HCT116 (cell line): ENCODE measurements around the gene DLX4.

Source experiments
- CEBPB ChIP-seq: IDR thresholded peaks from 2 replicates; pipeline ENCODE4 v1.6.1; 2012; ENCODE audit warnings: low read depth
- EGR1 ChIP-seq: IDR thresholded peaks from 2 replicates; pipeline ENCODE4 v1.6.1; 2012; ENCODE audit warnings: low read depth
- EZH2 ChIP-seq: fragments of 200-600 bp; sonication (generic); IDR thresholded peaks from 2 replicates; pipeline ENCODE4 v1.6.1; 2017; ENCODE audit warnings: antibody characterized with exemption, mixed run types
- EZH2phosphoT487 ChIP-seq: fragments of 200-600 bp; IDR thresholded peaks from 2 replicates; pipeline ENCODE4 v1.6.1; 2018; ENCODE audit warnings: antibody characterized with exemption, borderline replicate concordance
- POLR2A ChIP-seq: IDR thresholded peaks from 2 replicates; pipeline ENCODE4 v1.7.0; 2011; ENCODE audit warnings: borderline replicate concordance; ENCODE audit not compliant: insufficient read depth, insufficient read length; ENCODE audit errors: extremely low read depth
- POLR2AphosphoS5 ChIP-seq: IDR thresholded peaks from 2 replicates; pipeline ENCODE4 v1.6.1; 2011; ENCODE audit warnings: mild to moderate bottlenecking, low read depth, low read length, moderate library complexity
- RAD21 ChIP-seq: IDR thresholded peaks from 2 replicates; pipeline ENCODE4 v1.6.1; 2012; ENCODE audit warnings: low read depth, mild to moderate bottlenecking
- REST ChIP-seq: IDR thresholded peaks from 2 replicates; pipeline ENCODE4 v1.6.1; 2012; ENCODE audit warnings: low read depth
- SP1 ChIP-seq: IDR thresholded peaks from 2 replicates; pipeline ENCODE4 v1.6.1; 2012; ENCODE audit warnings: low read depth
- ZBTB33 ChIP-seq: IDR thresholded peaks from 2 replicates; pipeline ENCODE4 v1.6.1; 2011; ENCODE audit warnings: mild to moderate bottlenecking, low read length, moderate library complexity; ENCODE audit not compliant: insufficient replicate concordance; ENCODE audit errors: extremely low read depth
- ZFX ChIP-seq: fragments of 450-650 bp; IDR thresholded peaks from 2 replicates; pipeline ENCODE4 v1.6.1; 2017
- ZNF274 ChIP-seq: fragments of 200-500 bp; sonication (Bioruptor generic); IDR thresholded peaks from 2 replicates; pipeline ENCODE4 v1.6.1; 2014; ENCODE audit warnings: mild to moderate bottlenecking, low read depth, low read length, inconsistent platforms
- TF ChIP-seq, protein P1 (sequence below), 3 experiments: fragments of 200-600 bp in 1 of 3; sonication (generic) in 1 of 3; IDR thresholded peaks in 2 of 3; conservative IDR thresholded peaks in 1 of 3; 2 replicates each; pipeline ENCODE4 v1.5.1; 2012 to 2017; ENCODE audit warnings: low read depth in 2 of 3, low read length in 2 of 3, antibody characterized with exemption in 1 of 3, borderline replicate concordance in 1 of 3, control low read depth in 1 of 3, mild to moderate bottlenecking in 1 of 3, mixed read lengths in 1 of 3, mixed run types in 1 of 3, moderate library complexity in 1 of 3; ENCODE audit not compliant: insufficient read depth in 1 of 3
- TF ChIP-seq, protein P2 (sequence below): IDR thresholded peaks from 2 replicates; pipeline ENCODE4 v1.6.1; 2012

DNA sequence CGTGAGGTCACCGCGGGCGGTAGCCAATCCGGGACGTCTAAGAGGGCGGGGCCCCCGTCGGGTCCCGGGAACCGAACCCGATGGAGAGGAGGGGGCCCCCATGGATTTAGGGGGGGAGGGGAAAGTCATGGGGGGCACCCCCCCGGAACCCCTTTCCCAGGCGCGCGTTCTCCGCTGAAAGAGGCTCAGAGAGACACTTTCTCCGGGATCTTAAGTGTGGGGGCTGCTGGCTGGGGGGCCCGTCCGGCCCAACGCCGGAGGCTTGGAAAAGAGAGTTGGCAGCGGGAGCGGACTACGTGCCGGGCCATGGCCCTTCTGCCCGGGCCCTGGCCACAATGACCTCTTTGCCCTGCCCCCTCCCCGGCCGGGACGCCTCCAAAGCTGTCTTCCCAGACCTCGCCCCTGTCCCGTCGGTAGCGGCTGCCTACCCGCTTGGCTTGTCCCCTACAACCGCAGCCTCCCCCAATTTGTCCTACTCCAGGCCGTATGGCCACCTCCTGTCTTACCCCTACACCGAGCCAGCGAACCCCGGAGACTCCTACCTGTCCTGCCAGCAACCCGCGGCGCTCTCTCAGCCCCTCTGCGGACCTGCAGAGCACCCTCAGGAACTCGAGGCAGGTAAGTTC lies at the start of gene DLX4:
- TF ChIP-seq ZNF274 = no peak
- TF ChIP-seq, protein P1, sequence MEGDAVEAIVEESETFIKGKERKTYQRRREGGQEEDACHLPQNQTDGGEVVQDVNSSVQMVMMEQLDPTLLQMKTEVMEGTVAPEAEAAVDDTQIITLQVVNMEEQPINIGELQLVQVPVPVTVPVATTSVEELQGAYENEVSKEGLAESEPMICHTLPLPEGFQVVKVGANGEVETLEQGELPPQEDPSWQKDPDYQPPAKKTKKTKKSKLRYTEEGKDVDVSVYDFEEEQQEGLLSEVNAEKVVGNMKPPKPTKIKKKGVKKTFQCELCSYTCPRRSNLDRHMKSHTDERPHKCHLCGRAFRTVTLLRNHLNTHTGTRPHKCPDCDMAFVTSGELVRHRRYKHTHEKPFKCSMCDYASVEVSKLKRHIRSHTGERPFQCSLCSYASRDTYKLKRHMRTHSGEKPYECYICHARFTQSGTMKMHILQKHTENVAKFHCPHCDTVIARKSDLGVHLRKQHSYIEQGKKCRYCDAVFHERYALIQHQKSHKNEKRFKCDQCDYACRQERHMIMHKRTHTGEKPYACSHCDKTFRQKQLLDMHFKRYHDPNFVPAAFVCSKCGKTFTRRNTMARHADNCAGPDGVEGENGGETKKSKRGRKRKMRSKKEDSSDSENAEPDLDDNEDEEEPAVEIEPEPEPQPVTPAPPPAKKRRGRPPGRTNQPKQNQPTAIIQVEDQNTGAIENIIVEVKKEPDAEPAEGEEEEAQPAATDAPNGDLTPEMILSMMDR (IDR thresholded peaks at IDR 0.05 in 2 of 3, conservative IDR thresholded peaks at IDR 0.05 in 1 of 3; ENCODE audit: borderline replicate concordance in 1 of 3, insufficient read depth in 1 of 3, low read depth in 2 of 3, low read length in 2 of 3) = no peak
- no peak for TF ChIP-seq POLR2A
- TF ChIP-seq EGR1 = no peak
- TF ChIP-seq, protein P2, sequence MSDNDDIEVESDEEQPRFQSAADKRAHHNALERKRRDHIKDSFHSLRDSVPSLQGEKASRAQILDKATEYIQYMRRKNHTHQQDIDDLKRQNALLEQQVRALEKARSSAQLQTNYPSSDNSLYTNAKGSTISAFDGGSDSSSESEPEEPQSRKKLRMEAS = no peak
- no peak for TF ChIP-seq EZH2phosphoT487
- no peak for TF ChIP-seq REST
- TF ChIP-seq RAD21 = no peak
- no peak; the same call in 1 of the 2 replicates for TF ChIP-seq POLR2AphosphoS5
- TF ChIP-seq SP1 = no peak
- no peak for TF ChIP-seq CEBPB
- no peak for TF ChIP-seq ZBTB33
- no peak for TF ChIP-seq EZH2
- no peak for TF ChIP-seq ZFX
